Naive thymus-derived CD4-positive, alpha-beta T cell (primary cell): ENCODE data around the gene TMBIM4. TPM values are rescaled to one million over a fixed set of nuclear protein-coding genes. Genes with fewer than 3 reads are reported as not detected.

Experiments used
- ATAC-seq: fragments of 150-1000 bp; cut with Tn5 transposase; 2 replicates; pipeline ENCODE4 v1.10.0; 2021; ENCODE audit warnings: mild to moderate bottlenecking, moderate library complexity
- CTCF ChIA-PET: fragments of 350-600 bp; sonication (Branson Sonifier 250); formaldehyde crosslinking; loops from one replicate; lab custom pipeline; 2021; ENCODE audit warnings: antibody characterized with exemption; lab: Charles Lee
- POLR2A ChIA-PET: fragments of 350-600 bp; sonication (Branson Sonifier 250); formaldehyde crosslinking; loops from one replicate; lab custom pipeline; 2021; ENCODE audit warnings: antibody characterized with exemption, inconsistent platforms; lab: Charles Lee
- DNase-seq, 9 donors: peaks; one replicate each; pipeline versions ENCODE4 v3.0.0 to v3.0.0-alpha.2; 2020 to 2022; ENCODE audit warnings: mixed read lengths in 1 of 9
- H3K27ac ChIP-seq: one replicate; pipeline ENCODE4 v1.7.0; 2013; ENCODE audit warnings: mild to moderate bottlenecking, low read depth, low read length, moderate library complexity
- H3K27me3 ChIP-seq, 2 donors: one replicate each; pipeline ENCODE4 v1.7.0; 2013; ENCODE audit warnings: low read length in 2 of 2, mild to moderate bottlenecking in 2 of 2, moderate library complexity in 2 of 2; ENCODE audit not compliant: control insufficient read depth in 2 of 2, insufficient read depth in 2 of 2
- H3K36me3 ChIP-seq, 3 experiments: 1 replicate in 2 of 3; 2 replicates in 1 of 3; pipeline ENCODE4 v1.7.0; 2013; ENCODE audit warnings: low read length in 3 of 3, mild to moderate bottlenecking in 3 of 3, moderate library complexity in 1 of 3; ENCODE audit not compliant: insufficient read depth in 3 of 3, control insufficient read depth in 2 of 3
- H3K4me1 ChIP-seq, 2 donors: one replicate each; pipeline ENCODE4 v1.7.0; 2013; ENCODE audit warnings: low read length in 2 of 2, mild to moderate bottlenecking in 2 of 2, moderate library complexity in 1 of 2; ENCODE audit not compliant: control insufficient read depth in 2 of 2, insufficient read depth in 2 of 2
- H3K4me3 ChIP-seq: 2 replicates; pipeline ENCODE4 v1.7.0; 2013; ENCODE audit warnings: mild to moderate bottlenecking, low read length
- H3K9me3 ChIP-seq, 3 experiments: 1 replicate in 2 of 3; 2 replicates in 1 of 3; pipeline ENCODE4 v1.7.0; 2013; ENCODE audit warnings: low read length in 3 of 3; ENCODE audit not compliant: control insufficient read depth in 2 of 3
- H3K27ac Mint-ChIP-seq, 9 donors: one replicate each; pipeline ENCODE4 v1.8.0; 2020 to 2022; ENCODE audit warnings: mixed read lengths in 9 of 9, mild to moderate bottlenecking in 8 of 9, moderate library complexity in 5 of 9, inconsistent platforms in 2 of 9
- H3K27me3 Mint-ChIP-seq, 5 donors: one replicate each; pipeline ENCODE4 v1.8.0; 2021 to 2022; ENCODE audit warnings: mixed read lengths in 5 of 5, mild to moderate bottlenecking in 1 of 5
- H3K36me3 Mint-ChIP-seq, 5 donors: one replicate each; pipeline ENCODE4 v1.8.0; 2020 to 2022; ENCODE audit warnings: mixed read lengths in 5 of 5, mild to moderate bottlenecking in 3 of 5, inconsistent platforms in 1 of 5
- H3K4me1 Mint-ChIP-seq, 7 donors: one replicate each; pipeline ENCODE4 v1.8.0; 2020 to 2022; ENCODE audit warnings: mixed read lengths in 7 of 7, mild to moderate bottlenecking in 3 of 7, inconsistent platforms in 1 of 7
- H3K4me3 Mint-ChIP-seq, 10 donors: one replicate each; pipeline ENCODE4 v1.8.0; 2020 to 2022; ENCODE audit warnings: mild to moderate bottlenecking in 10 of 10, mixed read lengths in 10 of 10, moderate library complexity in 6 of 10, inconsistent platforms in 2 of 10
- H3K9me3 Mint-ChIP-seq, 11 donors: one replicate each; pipeline ENCODE4 v1.8.0; 2020 to 2022; ENCODE audit warnings: mixed read lengths in 11 of 11, mild to moderate bottlenecking in 4 of 11, inconsistent platforms in 1 of 11, moderate library complexity in 1 of 11
- intact Hi-C, 2 donors: fragments of 100-400 bp; cut with micrococcal nuclease; formaldehyde crosslinking; loops; one replicate each; pipeline ENCODE4 v1.15.1; 2023
- polyA plus RNA-seq, 2 donors: library from polyadenylated mRNA; unstranded; fragments of 300-500 nt; fragmentation: Illumina TruSeq; gene quantifications; one replicate each; pipeline ENCODE4 v1.2.3, GENCODE V29; 2021
- total RNA-seq, 6 experiments: library from RNA in 5 of 6; stranded (reverse) in 5 of 6; gene quantifications; 1 replicate in 5 of 6; 2 replicates in 1 of 6; pipeline ENCODE4 v1.2.3 and lab custom pipeline; 2021 to 2026

Gene TMBIM4
- total and polyA plus RNA-seq, 7 experiments from 2014 or later: 38.6 to 374 (median 85.6) TPM

DNA sequence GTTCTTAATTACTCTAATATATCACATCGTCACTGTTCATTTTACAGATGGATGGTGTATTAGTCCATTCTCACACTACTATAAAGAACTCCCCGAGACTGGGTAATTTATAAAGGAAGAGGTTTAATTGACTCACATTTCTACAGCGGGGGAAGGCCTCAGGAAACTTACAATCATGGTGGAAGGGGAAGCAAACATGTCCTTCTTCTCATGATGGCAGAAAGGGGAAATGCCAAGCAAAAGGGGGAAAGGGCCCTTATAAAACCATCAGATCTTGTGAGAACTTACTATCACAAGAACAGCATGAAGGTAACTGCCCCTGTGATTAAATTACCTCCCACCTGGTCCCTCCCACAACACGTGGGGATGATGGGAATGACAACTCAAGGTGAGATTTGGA is 6.5 kb downstream of the TMBIM4 start:
- Mint-ChIP-seq H3K4me3 (peak overlapping the region in 2 of 10 donors; percentile 8 to 55), H3K4me1 (peaks cover 46 to 95% (median 83%) of the 10 kb centered on the region in 7 donors), H3K27ac (peak overlapping the region in 6 of 9 donors; percentile 1 to 77 (median 13)), H3K36me3 (peaks cover 10 to 87% (median 68%) of the 10 kb centered on the region in 5 donors), H3K9me3 (peaks cover 1 to 22% (median 8%) of the 10 kb centered on the region in 11 donors), H3K27me3 (no peaks in the 10 kb centered on the region)
- Histone ChIP-seq H3K4me3 (no peak overlapping the region), H3K27me3 (no peaks in the 10 kb centered on the region), H3K36me3 (peaks cover 0 to 33% (median 8%) of the 10 kb centered on the region in 3 experiments), H3K27ac (no peak overlapping the region), H3K9me3 (peaks cover 0 to 4% (median 0%) of the 10 kb centered on the region in 3 experiments), H3K4me1 (peaks cover 9 to 13% of the 10 kb centered on the region in 2 donors)
- ATAC-seq (no peak), DNase-seq (no peak)
- CTCF ChIA-PET: no interaction called here
- POLR2A ChIA-PET: no interaction called here
- intact Hi-C loops: no loop called here

DNA sequence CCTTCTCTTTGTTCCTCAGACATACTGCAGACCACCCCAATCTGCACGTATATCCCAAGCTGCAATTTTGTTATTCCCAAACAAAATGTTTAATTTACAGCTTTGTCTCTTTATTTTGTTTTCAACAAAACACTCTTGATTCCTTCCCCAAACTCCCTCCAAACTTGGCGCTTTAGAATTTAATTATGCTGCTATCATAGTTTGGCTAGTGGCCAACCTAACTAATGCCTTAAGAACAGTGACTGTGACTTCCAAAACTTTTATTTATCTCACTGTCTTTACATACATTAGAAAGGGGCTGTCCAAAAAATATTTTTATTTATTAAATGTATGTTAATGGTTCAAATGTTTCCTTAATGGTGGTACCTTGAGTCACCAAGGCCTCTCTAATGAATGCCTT is 7.1 kb downstream of the TMBIM4 start:
- POLR2A ChIA-PET: no interaction called here
- H3K4me3 ChIP-seq: no peak overlapping the region
- H3K4me1 ChIP-seq: peaks cover 6 to 9% of the 10 kb centered on the region in 2 donors
- intact Hi-C loops: no loop called here
- ATAC-seq (no peak), DNase-seq (no peak)
- H3K27me3 ChIP-seq: no peaks in the 10 kb centered on the region
- Mint-ChIP-seq H3K27me3 (no peaks in the 10 kb centered on the region), H3K9me3 (peaks cover 1 to 22% (median 8%) of the 10 kb centered on the region in 11 donors), H3K4me1 (peaks cover 40 to 94% (median 79%) of the 10 kb centered on the region in 7 donors), H3K36me3 (peaks cover 10 to 86% (median 66%) of the 10 kb centered on the region in 5 donors), H3K4me3 (peak overlapping the region in 1 of 10 donors; percentile 55), H3K27ac (peak overlapping the region in 1 of 9 donors; percentile 40)
- no peak overlapping the region for H3K27ac ChIP-seq
- H3K36me3 ChIP-seq: peaks cover 0 to 33% (median 8%) of the 10 kb centered on the region in 3 experiments
- H3K9me3 ChIP-seq: peaks cover 0 to 4% (median 0%) of the 10 kb centered on the region in 3 experiments
- CTCF ChIA-PET: no interaction called here

DNA sequence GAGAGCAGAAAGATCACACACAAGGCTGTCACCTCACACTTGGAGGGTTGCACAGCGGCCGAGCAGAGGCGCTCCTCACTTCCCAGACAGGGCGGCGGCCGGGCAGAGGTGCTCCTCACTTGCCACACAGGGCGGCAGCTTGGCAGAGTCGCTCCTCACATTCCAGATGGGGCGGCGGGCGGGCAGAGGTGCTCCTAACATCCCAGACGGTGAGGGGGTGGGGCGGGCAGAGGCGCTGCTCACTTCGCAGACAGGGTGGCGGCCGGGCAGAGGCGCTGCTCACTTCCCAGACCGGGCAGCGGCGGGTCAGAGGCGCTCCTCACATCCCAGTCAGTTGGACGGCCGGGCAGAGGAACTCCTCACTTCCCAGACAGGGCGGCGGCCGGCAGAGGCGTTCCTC is 9.1 kb downstream of the TMBIM4 start:
- intact Hi-C loops: no loop called here
- Mint-ChIP-seq H3K27ac (no peak overlapping the region), H3K9me3 (peaks cover 0 to 18% (median 8%) of the 10 kb centered on the region in 11 donors), H3K4me1 (peaks cover 34 to 94% (median 80%) of the 10 kb centered on the region in 7 donors), H3K27me3 (no peaks in the 10 kb centered on the region), H3K36me3 (peaks cover 10 to 72% (median 55%) of the 10 kb centered on the region in 5 donors), H3K4me3 (no peak overlapping the region)
- no peaks in the 10 kb centered on the region for H3K27me3 ChIP-seq
- H3K4me1 ChIP-seq: peaks cover 6 to 8% of the 10 kb centered on the region in 2 donors
- H3K27ac ChIP-seq: no peak overlapping the region
- ChIA-PET CTCF (no interaction called here), POLR2A (interaction anchor here (1.1 to 1.9 kb wide), 2 partner anchors 9 to 30 kb away, joined by 3 to 7 read pairs; partner anchors contain the start of genes LLPH and TMBIM4)
- H3K4me3 ChIP-seq: no peak overlapping the region
- peaks cover 0 to 4% (median 0%) of the 10 kb centered on the region in 3 experiments for H3K9me3 ChIP-seq
- ATAC-seq (no peak), DNase-seq (no peak)
- H3K36me3 ChIP-seq: peaks cover 0 to 33% (median 8%) of the 10 kb centered on the region in 3 experiments

DNA sequence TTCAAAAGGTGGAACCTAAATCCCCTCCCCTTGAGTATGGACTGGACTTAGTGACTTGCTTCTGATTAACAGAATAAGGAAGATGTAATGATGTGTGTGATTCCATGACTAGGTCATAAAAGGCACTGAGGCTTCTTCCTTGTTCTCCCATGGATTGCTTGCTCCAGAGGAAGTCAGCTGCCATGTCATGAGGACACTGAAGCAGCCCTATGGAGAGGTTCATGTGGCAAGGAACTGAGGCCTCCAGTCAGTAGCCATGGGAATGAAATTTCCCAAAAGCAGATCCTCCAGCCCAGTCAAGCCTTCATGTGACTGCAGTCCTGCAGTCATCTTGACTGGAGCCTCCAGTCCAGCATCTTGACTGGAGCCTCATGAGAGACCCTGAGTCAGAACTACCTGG is 10.7 kb downstream of the TMBIM4 start:
- Histone ChIP-seq H3K27ac (no peak overlapping the region), H3K9me3 (no peaks in the 10 kb centered on the region), H3K36me3 (peaks cover 0 to 30% (median 8%) of the 10 kb centered on the region in 3 experiments), H3K4me3 (no peak overlapping the region), H3K4me1 (peaks cover under 1 to 8% of the 10 kb centered on the region in 2 donors), H3K27me3 (no peaks in the 10 kb centered on the region)
- Mint-ChIP-seq H3K4me3 (peak overlapping the region in 1 of 10 donors; percentile 11), H3K9me3 (peaks cover 0 to 5% (median 0%) of the 10 kb centered on the region in 11 donors), H3K4me1 (peaks cover 22 to 93% (median 77%) of the 10 kb centered on the region in 7 donors), H3K27me3 (no peaks in the 10 kb centered on the region), H3K27ac (peak overlapping the region in 1 of 9 donors; percentile 33), H3K36me3 (peaks cover 4 to 63% (median 44%) of the 10 kb centered on the region in 5 donors)
- intact Hi-C loops: no loop called here
- POLR2A ChIA-PET: interaction anchor here (0.6 to 3.6 kb wide), 3 partner anchors 10 to 1660 kb away, joined by 4 to 26 read pairs (median 5); partner anchors contain the start of gene TMBIM4
- no peak for DNase-seq
- ATAC-seq: no peak
- CTCF ChIA-PET: interaction anchor here (0.5 to 1.2 kb wide), 2 partner anchors 10 to 126 kb away, joined by 4 read pairs; no protein-coding TSS in a partner anchor

GRCh38 chr12:66156654-66157053 is 13.1 kb downstream of the TMBIM4 start:
- peaks cover 0 to 1% (median 0%) of the 10 kb centered on the region in 11 donors for H3K9me3 Mint-ChIP-seq
- peaks cover 4 to 41% (median 30%) of the 10 kb centered on the region in 5 donors for H3K36me3 Mint-ChIP-seq
- no peaks in the 10 kb centered on the region for H3K9me3 ChIP-seq
- intact Hi-C loops: no loop called here
- no peaks in the 10 kb centered on the region for H3K27me3 ChIP-seq
- H3K4me1 ChIP-seq: peaks cover 0 to 8% of the 10 kb centered on the region in 2 donors
- POLR2A ChIA-PET: interaction anchor here (1.0 to 3.6 kb wide), 2 partner anchors 13 to 26 kb away, joined by 3 to 26 read pairs; partner anchors contain the start of genes LLPH and TMBIM4
- H3K27ac ChIP-seq: no peak overlapping the region
- CTCF ChIA-PET: no interaction called here
- no peak for ATAC-seq
- peak overlapping the region in 1 of 10 donors; percentile 2 for H3K4me3 Mint-ChIP-seq
- DNase-seq: no peak
- peaks cover 9 to 75% (median 57%) of the 10 kb centered on the region in 7 donors for H3K4me1 Mint-ChIP-seq
- H3K27ac Mint-ChIP-seq: peak overlapping the region in 8 of 9 donors; percentile 0 to 58 (median 26)
- H3K27me3 Mint-ChIP-seq: no peaks in the 10 kb centered on the region
- peaks cover 0 to 26% (median 8%) of the 10 kb centered on the region in 3 experiments for H3K36me3 ChIP-seq
- no peak overlapping the region for H3K4me3 ChIP-seq

GRCh38 chr12:66154776-66155175 is 15.0 kb downstream of the TMBIM4 start:
- no peak for ATAC-seq
- Mint-ChIP-seq H3K27me3 (no peaks in the 10 kb centered on the region), H3K27ac (peak overlapping the region in 3 of 9 donors; percentile 12 to 77 (median 48)), H3K36me3 (peaks cover 4 to 33% (median 25%) of the 10 kb centered on the region in 5 donors), H3K4me3 (no peak overlapping the region), H3K4me1 (peaks cover 9 to 60% (median 53%) of the 10 kb centered on the region in 7 donors), H3K9me3 (peaks cover 0 to 1% (median 0%) of the 10 kb centered on the region in 11 donors)
- Histone ChIP-seq H3K9me3 (no peaks in the 10 kb centered on the region), H3K4me1 (peaks cover 0 to 8% of the 10 kb centered on the region in 2 donors), H3K4me3 (no peak overlapping the region), H3K36me3 (peaks cover 3 to 24% (median 4%) of the 10 kb centered on the region in 3 experiments), H3K27ac (no peak overlapping the region), H3K27me3 (no peaks in the 10 kb centered on the region)
- intact Hi-C loops: no loop called here
- POLR2A ChIA-PET: no interaction called here
- CTCF ChIA-PET: no interaction called here
- DNase-seq: no peak
